ENCODE measurements around the gene ARSJ.

The ARSJ gene

GRCh38 chr4:113982181-113982580 is 2.7 kb upstream of the ARSJ start:
- no peak for DNase-seq

GRCh38 chr4:113981591-113981990 is 2.1 kb upstream of the ARSJ start:
- DNase-seq, result no peak

GRCh38 chr4:113979905-113980615 is 613 bp upstream of the ARSJ start:
- no peak for DNase-seq

- DNase-seq, result no peak
These were observed 793 bp downstream of the ARSJ start for GRCh38 chr4:113978561-113979147.

GRCh38 chr4:113978105-113978504 is 1.3 kb downstream of the ARSJ start:
- no peak for DNase-seq

- no peak for DNase-seq
These were observed 2.0 kb downstream of the ARSJ start for GRCh38 chr4:113977526-113977855.

GRCh38 chr4:113976741-113977525 is 2.5 kb downstream of the ARSJ start:
- DNase-seq, result no peak

- no peak for DNase-seq
These were observed 3.9 kb downstream of the ARSJ start for GRCh38 chr4:113975578-113975977.

GRCh38 chr4:113974467-113974866 is 5.0 kb downstream of the ARSJ start:
- no peak for DNase-seq

GRCh38 chr4:113973345-113973744 is 6.1 kb downstream of the ARSJ start:
- no peak for DNase-seq

GRCh38 chr4:113972781-113973180 is 6.7 kb downstream of the ARSJ start:
- DNase-seq, result no peak

GRCh38 chr4:113971706-113972360 is 7.6 kb downstream of the ARSJ start:
- no peak for DNase-seq

- DNase-seq, result no peak
These were observed 9.6 kb downstream of the ARSJ start for GRCh38 chr4:113969709-113970334.

GRCh38 chr4:113968473-113968872 is 11.0 kb downstream of the ARSJ start:
- no peak for DNase-seq

- no peak for DNase-seq
These were observed 11.8 kb downstream of the ARSJ start for GRCh38 chr4:113967687-113968086.

GRCh38 chr4:113962719-113963265 is 16.7 kb downstream of the ARSJ start:
- no peak for DNase-seq

GRCh38 chr4:113962016-113962347 is 17.5 kb downstream of the ARSJ start:
- no peak for DNase-seq

- no peak for DNase-seq
These were observed 18.6 kb downstream of the ARSJ start for GRCh38 chr4:113960684-113961321.

- no peak for DNase-seq
These were observed 19.9 kb downstream of the ARSJ start for GRCh38 chr4:113959539-113959937.

GRCh38 chr4:113958766-113959538 is 20.5 kb downstream of the ARSJ start:
- DNase-seq, result no peak

- DNase-seq, result no peak
These were observed 21.5 kb downstream of the ARSJ start for GRCh38 chr4:113957956-113958355.

- DNase-seq, result no peak
These were observed 23.5 kb downstream of the ARSJ start for GRCh38 chr4:113955948-113956347.

Measured in hippocampal formation (tissue), 2 donors.